Fibroblast of lung (primary cell): ENCODE data around the gene ANXA10.

Experiments used
- EZH2 ChIP-seq: IDR thresholded peaks from 2 replicates; pipeline ENCODE4 v1.5.1; 2012; ENCODE audit warnings: low read length, control low read depth, mild to moderate bottlenecking; ENCODE audit errors: missing control alignments
- TF ChIP-seq, protein P1 (sequence below), 2 donors: IDR thresholded peaks in 1 of 2; conservative IDR thresholded peaks in 1 of 2; 1 replicate in 1 of 2; 2 replicates in 1 of 2; pipeline ENCODE4 v1.5.1; 2011 to 2012; ENCODE audit warnings: low read length in 2 of 2, control low read depth in 1 of 2, inconsistent platforms in 1 of 2, low read depth in 1 of 2, mild to moderate bottlenecking in 1 of 2

DNA sequence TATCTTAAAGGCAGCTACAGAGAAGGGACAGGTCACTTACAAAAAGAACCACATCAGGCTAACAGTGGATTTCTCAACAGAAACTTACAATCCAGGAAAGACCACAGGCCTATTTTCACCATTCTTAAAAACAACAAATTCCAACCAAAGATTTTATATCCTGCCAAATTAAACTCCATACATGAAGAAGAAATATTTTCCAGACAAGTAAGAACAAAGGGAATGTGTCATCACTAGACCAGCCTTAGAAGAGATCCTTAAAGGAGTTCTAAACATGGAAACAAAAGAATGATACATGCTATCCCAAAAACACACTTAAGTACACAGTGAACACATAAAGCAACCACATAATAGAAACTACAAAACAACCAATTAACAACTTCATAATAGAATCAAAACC lies 105.6 kb downstream of the ANXA10 start:
- TF ChIP-seq, protein P1, sequence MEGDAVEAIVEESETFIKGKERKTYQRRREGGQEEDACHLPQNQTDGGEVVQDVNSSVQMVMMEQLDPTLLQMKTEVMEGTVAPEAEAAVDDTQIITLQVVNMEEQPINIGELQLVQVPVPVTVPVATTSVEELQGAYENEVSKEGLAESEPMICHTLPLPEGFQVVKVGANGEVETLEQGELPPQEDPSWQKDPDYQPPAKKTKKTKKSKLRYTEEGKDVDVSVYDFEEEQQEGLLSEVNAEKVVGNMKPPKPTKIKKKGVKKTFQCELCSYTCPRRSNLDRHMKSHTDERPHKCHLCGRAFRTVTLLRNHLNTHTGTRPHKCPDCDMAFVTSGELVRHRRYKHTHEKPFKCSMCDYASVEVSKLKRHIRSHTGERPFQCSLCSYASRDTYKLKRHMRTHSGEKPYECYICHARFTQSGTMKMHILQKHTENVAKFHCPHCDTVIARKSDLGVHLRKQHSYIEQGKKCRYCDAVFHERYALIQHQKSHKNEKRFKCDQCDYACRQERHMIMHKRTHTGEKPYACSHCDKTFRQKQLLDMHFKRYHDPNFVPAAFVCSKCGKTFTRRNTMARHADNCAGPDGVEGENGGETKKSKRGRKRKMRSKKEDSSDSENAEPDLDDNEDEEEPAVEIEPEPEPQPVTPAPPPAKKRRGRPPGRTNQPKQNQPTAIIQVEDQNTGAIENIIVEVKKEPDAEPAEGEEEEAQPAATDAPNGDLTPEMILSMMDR (conservative IDR thresholded peaks at IDR 0.05 in 1 of 2, IDR thresholded peaks at IDR 0.05 in 1 of 2; ENCODE audit: low read depth in 1 of 2, low read length in 2 of 2), result no peak
- TF ChIP-seq EZH2, result no peak
